ACC112 (cell line): Measurements from ENCODE around the gene RBFOX2.
"Not testable (repeated sequence)": the region's sequence is repeated elsewhere in the genome, so short reads cannot be mapped to it uniquely, and the experiment has no call there.

Experiments used
- H2AFZ ChIP-seq: fragments of 200-600 bp; sonication (generic); one replicate; pipeline ENCODE4 v1.6.0; 2017; ENCODE audit warnings: antibody characterized with exemption, low read length; ENCODE audit not compliant: unreplicated experiment
- H3K27ac ChIP-seq: fragments of 200-600 bp; sonication (generic); 2 replicates; pipeline ENCODE4 v1.5.1; 2014; ENCODE audit warnings: low read depth, mild to moderate bottlenecking, antibody characterized with exemption, low read length, moderate library complexity
- H3K27me3 ChIP-seq: fragments of 200-600 bp; sonication (generic); 2 replicates; pipeline ENCODE4 v1.6.1; 2014; ENCODE audit warnings: mild to moderate bottlenecking, antibody characterized with exemption, low read length, moderate library complexity, mixed read lengths; ENCODE audit not compliant: insufficient read depth
- H3K36me3 ChIP-seq: fragments of 200-600 bp; sonication (generic); 2 replicates; pipeline ENCODE4 v1.6.1; 2016; ENCODE audit warnings: mild to moderate bottlenecking, antibody characterized with exemption, low read length, moderate library complexity, mixed read lengths; ENCODE audit not compliant: insufficient read depth
- H3K4me1 ChIP-seq: fragments of 200-600 bp; sonication (generic); one replicate; pipeline ENCODE4 v1.6.1; 2016; ENCODE audit warnings: low read length, mixed read lengths; ENCODE audit not compliant: insufficient read depth, unreplicated experiment, control insufficient read depth
- H3K4me3 ChIP-seq: fragments of 200-600 bp; sonication (generic); 2 replicates; pipeline ENCODE4 v1.5.1; 2014; ENCODE audit warnings: mild to moderate bottlenecking, low read depth, low read length
- H3K79me2 ChIP-seq: fragments of 200-600 bp; sonication (generic); one replicate; pipeline ENCODE4 v1.6.0; 2016; ENCODE audit warnings: low read length; ENCODE audit not compliant: control insufficient read depth, unreplicated experiment, insufficient read depth

RBFOX2 gene

GRCh38 chr22:35739931-35740380 is 288.7 kb downstream of the RBFOX2 start:
- no peaks in the 10 kb centered on the region for H3K36me3 ChIP-seq
- H3K27ac ChIP-seq, result no peak overlapping the region
- no peak overlapping the region for H2AFZ ChIP-seq
- H3K27me3 ChIP-seq, result no peaks in the 10 kb centered on the region
- H3K79me2 ChIP-seq, result no peaks in the 10 kb centered on the region
- peaks cover 30% of the 10 kb centered on the region for H3K4me1 ChIP-seq
- no peak overlapping the region for H3K4me3 ChIP-seq

- Histone ChIP-seq H3K4me1 (peaks cover 30% of the 10 kb centered on the region), H3K27me3 (no peaks in the 10 kb centered on the region), H3K36me3 (no peaks in the 10 kb centered on the region), H3K79me2 (no peaks in the 10 kb centered on the region), H3K27ac (no peak overlapping the region), H2AFZ (no peak overlapping the region), H3K4me3 (no peak overlapping the region)
Observed at GRCh38 chr22:35739076-35739930, 289.3 kb downstream of the RBFOX2 start.

- not testable (repeated sequence) for H3K27me3 ChIP-seq, H3K27ac ChIP-seq, H3K4me3 ChIP-seq, H3K36me3 ChIP-seq, H3K79me2 ChIP-seq, H2AFZ ChIP-seq
- peaks cover 21% of the 10 kb centered on the region for H3K4me1 ChIP-seq
Observed at GRCh38 chr22:35737886-35738285, 290.7 kb downstream of the RBFOX2 start.

- no peaks in the 10 kb centered on the region for H3K27me3 ChIP-seq
- no peak overlapping the region for H2AFZ ChIP-seq
- H3K4me1 ChIP-seq, result peaks cover 9% of the 10 kb centered on the region
- H3K36me3 ChIP-seq, result no peaks in the 10 kb centered on the region
- H3K79me2 ChIP-seq, result no peaks in the 10 kb centered on the region
- H3K4me3 ChIP-seq, result no peak overlapping the region
- no peak overlapping the region for H3K27ac ChIP-seq
Observed at GRCh38 chr22:35736701-35737100, 291.9 kb downstream of the RBFOX2 start.

- Histone ChIP-seq H3K27me3 (no peaks in the 10 kb centered on the region), H3K27ac (no peak overlapping the region), H3K36me3 (no peaks in the 10 kb centered on the region), H2AFZ (no peak overlapping the region), H3K4me1 (peaks cover 4% of the 10 kb centered on the region), H3K4me3 (no peak overlapping the region), H3K79me2 (no peaks in the 10 kb centered on the region)
Observed at GRCh38 chr22:35736166-35736565, 292.5 kb downstream of the RBFOX2 start.

- Histone ChIP-seq H2AFZ (no peak overlapping the region), H3K27ac (no peak overlapping the region), H3K4me1 (no peaks in the 10 kb centered on the region), H3K4me3 (no peak overlapping the region), H3K36me3 (no peaks in the 10 kb centered on the region), H3K27me3 (no peaks in the 10 kb centered on the region), H3K79me2 (no peaks in the 10 kb centered on the region)
Observed at GRCh38 chr22:35735542-35735941, 293.1 kb downstream of the RBFOX2 start.

GRCh38 chr22:35734517-35734827 is 294.2 kb downstream of the RBFOX2 start:
- Histone ChIP-seq H3K27ac (no peak overlapping the region), H2AFZ (no peak overlapping the region), H3K4me1 (no peaks in the 10 kb centered on the region), H3K27me3 (no peaks in the 10 kb centered on the region), H3K4me3 (no peak overlapping the region), H3K79me2 (no peaks in the 10 kb centered on the region), H3K36me3 (no peaks in the 10 kb centered on the region)

GRCh38 chr22:35733791-35734516 is 294.7 kb downstream of the RBFOX2 start:
- H3K4me3 ChIP-seq, result no peak overlapping the region
- H3K4me1 ChIP-seq, result no peaks in the 10 kb centered on the region
- no peaks in the 10 kb centered on the region for H3K79me2 ChIP-seq
- no peaks in the 10 kb centered on the region for H3K27me3 ChIP-seq
- H3K36me3 ChIP-seq, result no peaks in the 10 kb centered on the region
- H3K27ac ChIP-seq, result no peak overlapping the region
- no peak overlapping the region for H2AFZ ChIP-seq

GRCh38 chr22:35733036-35733435 is 295.6 kb downstream of the RBFOX2 start:
- Histone ChIP-seq H3K27me3 (no peaks in the 10 kb centered on the region), H3K27ac (no peak overlapping the region), H3K79me2 (no peaks in the 10 kb centered on the region), H3K4me1 (no peaks in the 10 kb centered on the region), H3K36me3 (no peaks in the 10 kb centered on the region), H3K4me3 (no peak overlapping the region), H2AFZ (no peak overlapping the region)

- Histone ChIP-seq H3K79me2 (no peaks in the 10 kb centered on the region), H3K4me1 (no peaks in the 10 kb centered on the region), H3K4me3 (no peak overlapping the region), H3K36me3 (no peaks in the 10 kb centered on the region), H3K27me3 (no peaks in the 10 kb centered on the region), H3K27ac (no peak overlapping the region), H2AFZ (no peak overlapping the region)
Observed at GRCh38 chr22:35732116-35732515, 296.5 kb downstream of the RBFOX2 start.

- Histone ChIP-seq H2AFZ (no peak overlapping the region), H3K27me3 (no peaks in the 10 kb centered on the region), H3K79me2 (no peaks in the 10 kb centered on the region), H3K36me3 (no peaks in the 10 kb centered on the region), H3K4me3 (no peak overlapping the region), H3K27ac (no peak overlapping the region), H3K4me1 (no peaks in the 10 kb centered on the region)
Observed at GRCh38 chr22:35731321-35731720, 297.3 kb downstream of the RBFOX2 start.
